Activated CD8-positive, alpha-beta memory T cell treated with anti-CD3 and anti-CD28 coated beads, Interleukin-2, amount 50 U/mL, for 48 hours (primary cell): ENCODE data around the gene RPP40.

Source experiments
- DNase-seq: peaks from one replicate; pipeline ENCODE4 v3.0.0-alpha.2; 2020

RPP40 gene

GRCh38 chr6:4967301-4968030 lies 36.4 kb downstream of the RPP40 start:
- no peak for DNase-seq

GRCh38 chr6:4965562-4966389 lies 38.1 kb downstream of the RPP40 start:
- DNase-seq = no peak

GRCh38 chr6:4964675-4965561 lies 38.9 kb downstream of the RPP40 start:
- no peak for DNase-seq

GRCh38 chr6:4962905-4963304 lies 40.9 kb downstream of the RPP40 start:
- no peak for DNase-seq

DNA sequence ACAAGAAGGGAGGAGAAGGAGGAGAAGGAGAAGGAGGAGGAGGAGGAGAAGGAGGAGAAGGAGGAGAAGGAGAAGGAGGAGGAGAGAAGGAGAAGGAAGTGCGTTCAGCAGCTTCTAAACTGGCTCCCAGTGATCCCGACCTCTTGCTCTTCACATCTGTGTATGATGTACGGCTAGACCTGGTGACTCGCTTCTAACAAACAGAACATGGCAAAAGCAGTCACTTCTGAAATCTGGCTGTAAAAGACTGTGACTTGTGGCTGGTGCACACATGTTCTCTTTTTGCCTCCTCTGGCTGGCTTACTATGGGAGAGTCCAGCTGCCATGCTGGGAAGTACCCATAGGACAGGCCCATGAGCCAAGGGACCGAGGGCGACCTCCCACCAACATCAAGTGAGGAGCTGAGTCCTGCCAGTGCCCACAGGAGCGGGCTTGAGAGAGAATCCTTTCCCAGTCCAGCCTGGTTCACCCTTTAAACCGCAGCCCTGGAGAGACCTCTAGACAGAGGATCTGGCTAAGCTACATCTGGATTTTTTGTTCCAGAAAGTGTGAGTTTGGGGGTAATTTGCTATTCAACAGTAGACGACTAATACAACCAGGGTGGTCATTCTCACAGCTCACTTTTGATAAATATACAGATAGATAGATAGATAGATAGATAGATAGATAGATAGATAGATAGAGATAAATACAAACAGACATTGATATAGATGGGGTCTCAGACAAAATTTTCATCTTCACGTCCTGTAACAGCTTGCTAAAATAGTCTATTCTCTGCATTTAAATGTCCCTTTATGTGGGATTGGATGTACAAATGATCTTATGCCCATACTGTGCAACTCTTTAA lies 42.3 kb downstream of the RPP40 start:
- DNase-seq = no peak

- DNase-seq = no peak
These were observed 45.2 kb downstream of the RPP40 start for GRCh38 chr6:4958624-4959023.

DNA sequence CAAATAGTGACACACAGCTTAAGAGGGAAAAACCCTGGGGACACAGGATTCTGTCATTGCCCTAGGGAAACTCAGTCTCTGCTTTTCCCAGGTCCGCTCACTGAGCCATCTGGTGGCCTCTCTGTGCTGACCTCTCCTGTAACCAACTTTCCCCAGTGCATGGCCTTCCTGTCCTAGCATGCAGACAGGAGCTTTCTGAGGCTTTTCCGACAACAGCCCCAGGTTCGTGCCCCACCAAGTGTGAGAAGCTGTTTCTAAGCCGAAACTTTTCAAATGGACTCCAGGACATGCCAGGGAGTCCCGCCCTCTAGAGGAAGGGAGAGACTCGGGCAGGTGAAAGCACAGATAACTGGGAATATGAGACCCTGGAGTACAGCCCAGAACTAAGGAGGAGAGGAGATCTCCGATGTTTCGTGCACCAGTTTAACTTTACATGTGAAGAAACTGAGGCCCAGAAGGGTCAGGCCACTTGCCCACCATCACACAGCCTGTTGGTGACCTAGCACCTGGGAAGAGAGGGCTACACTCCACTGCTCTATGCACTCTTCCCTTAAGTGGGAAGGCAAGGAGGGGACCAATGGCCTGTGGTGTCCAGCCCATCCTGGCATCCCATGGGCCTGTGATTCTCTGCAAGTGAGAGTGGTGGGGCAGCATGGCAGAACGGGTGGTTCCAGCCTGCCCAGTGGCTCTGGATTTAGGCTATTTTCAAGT lies 46.2 kb downstream of the RPP40 start:
- DNase-seq = no peak

GRCh38 chr6:4956625-4957024 lies 47.2 kb downstream of the RPP40 start:
- no peak for DNase-seq

- peak; percentile 13 for DNase-seq
These were observed 50.4 kb downstream of the RPP40 start for GRCh38 chr6:4953440-4953839.

GRCh38 chr6:4950836-4951533 lies 52.9 kb downstream of the RPP40 start:
- no peak for DNase-seq

DNA sequence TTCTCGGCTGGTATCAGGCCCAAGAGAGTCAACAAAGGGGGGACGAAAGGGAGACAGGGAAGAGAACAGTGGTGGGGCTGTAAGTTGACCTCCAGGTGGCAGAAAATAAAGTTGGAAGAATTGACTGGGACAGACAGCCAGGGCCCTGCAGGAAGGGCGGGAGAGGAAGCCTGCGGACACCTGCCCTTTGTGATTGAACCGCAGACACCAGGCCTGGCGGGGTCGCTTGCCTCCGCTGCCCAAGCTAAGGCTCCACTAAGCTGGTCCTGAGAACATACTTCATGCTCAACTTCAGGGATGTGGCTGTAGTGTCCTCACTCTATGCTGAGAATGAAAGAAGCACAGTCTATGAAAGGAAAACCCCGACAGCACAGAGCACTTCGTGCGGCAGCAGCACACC lies 53.8 kb downstream of the RPP40 start:
- peak; percentile 18 for DNase-seq

DNA sequence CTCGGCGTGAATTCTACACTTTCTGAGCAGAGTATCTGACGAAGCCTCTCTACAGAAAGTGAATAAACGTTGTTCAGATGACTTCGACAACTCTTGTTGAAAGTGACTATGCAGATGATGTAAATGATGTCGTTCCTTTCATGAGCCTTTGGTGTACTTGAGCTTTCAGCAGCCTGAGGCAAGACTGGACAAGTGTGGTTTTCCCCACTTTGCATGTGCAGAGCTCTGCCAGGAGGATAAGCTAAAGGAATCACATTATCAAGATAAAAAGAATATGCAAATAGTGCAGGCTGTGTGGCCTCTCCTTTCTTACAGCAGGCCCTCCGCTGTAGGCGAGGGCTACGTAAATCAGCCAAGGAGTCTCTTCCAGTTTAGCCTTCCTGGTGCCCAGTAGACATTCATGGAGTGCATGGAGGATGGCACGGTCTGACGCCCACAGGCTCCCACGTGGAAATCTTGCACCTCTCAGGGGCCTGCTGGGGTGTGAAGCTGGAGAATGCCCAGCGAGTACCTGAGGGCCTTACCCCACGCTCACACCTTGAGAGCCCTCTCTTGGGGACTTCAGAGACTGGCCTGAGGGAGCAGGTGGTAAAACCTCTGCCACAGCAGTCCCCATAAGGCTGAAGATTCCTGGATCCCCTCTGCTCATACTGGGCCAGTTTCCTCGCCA lies 54.9 kb downstream of the RPP40 start:
- peak; percentile 22 for DNase-seq

DNA sequence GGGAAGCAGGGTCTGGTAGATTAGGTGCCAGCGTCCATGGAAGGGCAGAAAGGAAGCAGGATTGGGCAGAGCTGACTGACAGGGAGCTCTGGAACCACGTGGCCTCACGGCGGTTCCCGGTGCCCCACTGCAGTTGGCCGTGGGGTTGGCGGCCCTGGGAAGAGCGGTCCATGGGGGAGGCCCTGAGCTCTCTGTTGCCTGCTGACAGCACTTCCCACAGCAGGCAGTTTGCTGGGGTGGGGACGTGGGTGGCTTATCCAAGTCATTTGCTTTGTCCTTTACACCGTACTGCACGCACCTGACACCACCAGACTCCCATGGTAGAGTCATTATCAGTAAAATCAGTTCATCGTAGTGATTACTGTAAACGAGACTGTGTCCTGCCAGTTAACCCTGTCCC lies 56.1 kb downstream of the RPP40 start:
- DNase-seq = no peak

- no peak for DNase-seq
These were observed 57.3 kb downstream of the RPP40 start for GRCh38 chr6:4946521-4946920.
